LHCN-M2 (cell line): ENCODE results near the gene TRIM15. TPM values are rescaled to one million over a fixed set of nuclear protein-coding genes. Genes with fewer than 3 reads are reported as not detected.
A peak's percentile ranks its signal among the peaks of the same experiment; 100 is the strongest.
"Not testable (repeated sequence)": the region's sequence is repeated elsewhere in the genome, so short reads cannot be mapped to it uniquely, and the experiment has no call there.

ENCODE experiments used
- DNase-seq: peaks from one replicate; pipeline ENCODE4 v3.0.0-alpha.2; 2012; ENCODE audit warnings: low read depth
- polyA plus RNA-seq: library from polyadenylated mRNA; unstranded; fragments of >200 nt; gene quantifications from one replicate; pipeline ENCODE4 v1.2.1, GENCODE V29; 2012; ENCODE audit warnings: missing spikeins
- total RNA-seq: library from RNA; depleted of rRNA; stranded (reverse); fragments of >200 nt; gene quantifications from 2 replicates; pipeline ENCODE4 v1.2.3, GENCODE V29; 2014; rRNA removed

TRIM15 gene
- not detected in 2 replicates for total RNA-seq
- polyA plus RNA-seq, result not detected

- DNase-seq, result no peak
Measured at GRCh38 chr6:30163090-30163917, at the start of gene TRIM15. TSS of gene TRIM15 (plus strand) at chr6:30163546. CDS start at chr6:30163685, 139 bp downstream.

- DNase-seq, result no peak
Measured at GRCh38 chr6:30113841-30114240, 49.5 kb upstream of the TRIM15 start.

GRCh38 chr6:30116724-30117123, 46.6 kb upstream of the TRIM15 start:
- no peak for DNase-seq

GRCh38 chr6:30118691-30119090, 44.7 kb upstream of the TRIM15 start:
- DNase-seq, result not testable (repeated sequence)

- no peak for DNase-seq
Measured at GRCh38 chr6:30121446-30122366, 41.6 kb upstream of the TRIM15 start.

- DNase-seq, result no peak
Measured at GRCh38 chr6:30122515-30122914, 40.8 kb upstream of the TRIM15 start.

GRCh38 chr6:30127238-30128093, 35.9 kb upstream of the TRIM15 start:
- DNase-seq, result no peak

GRCh38 chr6:30129265-30130178, 33.8 kb upstream of the TRIM15 start:
- DNase-seq, result peak; percentile 10

GRCh38 chr6:30130179-30130679, 33.1 kb upstream of the TRIM15 start:
- DNase-seq, result no peak

GRCh38 chr6:30130887-30131862, 32.2 kb upstream of the TRIM15 start:
- DNase-seq, result peak; percentile 79

- DNase-seq, result no peak
Measured at GRCh38 chr6:30131947-30132497, 31.3 kb upstream of the TRIM15 start.

GRCh38 chr6:30135147-30135546, 28.2 kb upstream of the TRIM15 start:
- no peak for DNase-seq

- no peak for DNase-seq
Measured at GRCh38 chr6:30135757-30136156, 27.6 kb upstream of the TRIM15 start, which contains the start of gene TRIM40. TSS of gene TRIM40 (plus strand) at chr6:30136140. CDS start at chr6:30137037, 897 bp downstream.

- DNase-seq, result no peak
Measured at GRCh38 chr6:30136570-30137286, 26.6 kb upstream of the TRIM15 start.

GRCh38 chr6:30140240-30140639, 23.1 kb upstream of the TRIM15 start:
- DNase-seq, result not testable (repeated sequence)

- DNase-seq, result no peak
Measured at GRCh38 chr6:30142665-30143064, 20.7 kb upstream of the TRIM15 start.

- DNase-seq, result no peak
Measured at GRCh38 chr6:30143780-30144179, 19.6 kb upstream of the TRIM15 start.

- no peak for DNase-seq
Measured at GRCh38 chr6:30144811-30145210, 18.5 kb upstream of the TRIM15 start.
